HL-60 (cell line): ENCODE results near the gene TDRD9.
A peak's percentile ranks its signal among the peaks of the same experiment; 100 is the strongest.

ENCODE experiments used
- DNase-seq, 2 experiments: peaks; one replicate each; pipeline ENCODE4 v3.0.0-alpha.2; 2010 to 2020; ENCODE audit warnings: low read depth in 1 of 2, low spot score in 1 of 2
- H3K27ac ChIP-seq: fragments of 250-450 bp; sonication (Bioruptor Pico); replicated peaks from 2 replicates; pipeline ENCODE4 v1.5.1; 2020; ENCODE audit warnings: mild to moderate bottlenecking, moderate library complexity
- H3K27me3 ChIP-seq: fragments of 250-450 bp; sonication (Bioruptor Pico); 2 replicates; pipeline ENCODE4 v1.5.1; 2021; ENCODE audit warnings: mild to moderate bottlenecking, moderate library complexity; ENCODE audit not compliant: insufficient read depth, poor library complexity, severe bottlenecking
- H3K4me3 ChIP-seq: replicated peaks from 2 replicates; pipeline ENCODE4 v1.5.1; 2011; ENCODE audit warnings: mild to moderate bottlenecking, control low read depth, low read length; ENCODE audit not compliant: insufficient read depth
- GABPA ChIP-seq: IDR thresholded peaks from 2 replicates; pipeline ENCODE4 v1.6.1; 2012; ENCODE audit warnings: low read depth
- POLR2AphosphoS5 ChIP-seq: IDR thresholded peaks from 2 replicates; pipeline ENCODE4 v1.6.1; 2012; ENCODE audit warnings: low read depth
- SPI1 ChIP-seq: IDR thresholded peaks from 2 replicates; pipeline ENCODE4 v1.6.1; 2012; ENCODE audit warnings: low read depth, mild to moderate bottlenecking, borderline replicate concordance
- TF ChIP-seq, protein P1 (sequence below): IDR thresholded peaks from 2 replicates; pipeline ENCODE4 v1.6.1; 2012; ENCODE audit warnings: low read depth; ENCODE audit not compliant: insufficient replicate concordance
- TF ChIP-seq, protein P2 (sequence below): IDR thresholded peaks from one replicate; pipeline ENCODE4 v1.5.1; 2011; ENCODE audit warnings: low read length, control low read depth, inconsistent platforms; ENCODE audit not compliant: insufficient read depth

Gene TDRD9

GRCh38 chr14:103880348-103881267 lies 47.6 kb upstream of the TDRD9 start:
- peak in 1 of 2 experiments; percentile 75 for DNase-seq
- H3K4me3 ChIP-seq, result 0 out of 2 replicates have a peak overlapping the region, but pooled peaks have one; percentile 7
- H3K27me3 ChIP-seq, result peaks cover 28% of the 10 kb centered on the region
- H3K27ac ChIP-seq, result no peak overlapping the region
- TF ChIP-seq, protein P1, sequence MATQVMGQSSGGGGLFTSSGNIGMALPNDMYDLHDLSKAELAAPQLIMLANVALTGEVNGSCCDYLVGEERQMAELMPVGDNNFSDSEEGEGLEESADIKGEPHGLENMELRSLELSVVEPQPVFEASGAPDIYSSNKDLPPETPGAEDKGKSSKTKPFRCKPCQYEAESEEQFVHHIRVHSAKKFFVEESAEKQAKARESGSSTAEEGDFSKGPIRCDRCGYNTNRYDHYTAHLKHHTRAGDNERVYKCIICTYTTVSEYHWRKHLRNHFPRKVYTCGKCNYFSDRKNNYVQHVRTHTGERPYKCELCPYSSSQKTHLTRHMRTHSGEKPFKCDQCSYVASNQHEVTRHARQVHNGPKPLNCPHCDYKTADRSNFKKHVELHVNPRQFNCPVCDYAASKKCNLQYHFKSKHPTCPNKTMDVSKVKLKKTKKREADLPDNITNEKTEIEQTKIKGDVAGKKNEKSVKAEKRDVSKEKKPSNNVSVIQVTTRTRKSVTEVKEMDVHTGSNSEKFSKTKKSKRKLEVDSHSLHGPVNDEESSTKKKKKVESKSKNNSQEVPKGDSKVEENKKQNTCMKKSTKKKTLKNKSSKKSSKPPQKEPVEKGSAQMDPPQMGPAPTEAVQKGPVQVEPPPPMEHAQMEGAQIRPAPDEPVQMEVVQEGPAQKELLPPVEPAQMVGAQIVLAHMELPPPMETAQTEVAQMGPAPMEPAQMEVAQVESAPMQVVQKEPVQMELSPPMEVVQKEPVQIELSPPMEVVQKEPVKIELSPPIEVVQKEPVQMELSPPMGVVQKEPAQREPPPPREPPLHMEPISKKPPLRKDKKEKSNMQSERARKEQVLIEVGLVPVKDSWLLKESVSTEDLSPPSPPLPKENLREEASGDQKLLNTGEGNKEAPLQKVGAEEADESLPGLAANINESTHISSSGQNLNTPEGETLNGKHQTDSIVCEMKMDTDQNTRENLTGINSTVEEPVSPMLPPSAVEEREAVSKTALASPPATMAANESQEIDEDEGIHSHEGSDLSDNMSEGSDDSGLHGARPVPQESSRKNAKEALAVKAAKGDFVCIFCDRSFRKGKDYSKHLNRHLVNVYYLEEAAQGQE, result no peak
- TF ChIP-seq SPI1 (no peak), GABPA (no peak), POLR2AphosphoS5 (no peak)
- TF ChIP-seq, protein P2, sequence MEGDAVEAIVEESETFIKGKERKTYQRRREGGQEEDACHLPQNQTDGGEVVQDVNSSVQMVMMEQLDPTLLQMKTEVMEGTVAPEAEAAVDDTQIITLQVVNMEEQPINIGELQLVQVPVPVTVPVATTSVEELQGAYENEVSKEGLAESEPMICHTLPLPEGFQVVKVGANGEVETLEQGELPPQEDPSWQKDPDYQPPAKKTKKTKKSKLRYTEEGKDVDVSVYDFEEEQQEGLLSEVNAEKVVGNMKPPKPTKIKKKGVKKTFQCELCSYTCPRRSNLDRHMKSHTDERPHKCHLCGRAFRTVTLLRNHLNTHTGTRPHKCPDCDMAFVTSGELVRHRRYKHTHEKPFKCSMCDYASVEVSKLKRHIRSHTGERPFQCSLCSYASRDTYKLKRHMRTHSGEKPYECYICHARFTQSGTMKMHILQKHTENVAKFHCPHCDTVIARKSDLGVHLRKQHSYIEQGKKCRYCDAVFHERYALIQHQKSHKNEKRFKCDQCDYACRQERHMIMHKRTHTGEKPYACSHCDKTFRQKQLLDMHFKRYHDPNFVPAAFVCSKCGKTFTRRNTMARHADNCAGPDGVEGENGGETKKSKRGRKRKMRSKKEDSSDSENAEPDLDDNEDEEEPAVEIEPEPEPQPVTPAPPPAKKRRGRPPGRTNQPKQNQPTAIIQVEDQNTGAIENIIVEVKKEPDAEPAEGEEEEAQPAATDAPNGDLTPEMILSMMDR, result no peak

DNA sequence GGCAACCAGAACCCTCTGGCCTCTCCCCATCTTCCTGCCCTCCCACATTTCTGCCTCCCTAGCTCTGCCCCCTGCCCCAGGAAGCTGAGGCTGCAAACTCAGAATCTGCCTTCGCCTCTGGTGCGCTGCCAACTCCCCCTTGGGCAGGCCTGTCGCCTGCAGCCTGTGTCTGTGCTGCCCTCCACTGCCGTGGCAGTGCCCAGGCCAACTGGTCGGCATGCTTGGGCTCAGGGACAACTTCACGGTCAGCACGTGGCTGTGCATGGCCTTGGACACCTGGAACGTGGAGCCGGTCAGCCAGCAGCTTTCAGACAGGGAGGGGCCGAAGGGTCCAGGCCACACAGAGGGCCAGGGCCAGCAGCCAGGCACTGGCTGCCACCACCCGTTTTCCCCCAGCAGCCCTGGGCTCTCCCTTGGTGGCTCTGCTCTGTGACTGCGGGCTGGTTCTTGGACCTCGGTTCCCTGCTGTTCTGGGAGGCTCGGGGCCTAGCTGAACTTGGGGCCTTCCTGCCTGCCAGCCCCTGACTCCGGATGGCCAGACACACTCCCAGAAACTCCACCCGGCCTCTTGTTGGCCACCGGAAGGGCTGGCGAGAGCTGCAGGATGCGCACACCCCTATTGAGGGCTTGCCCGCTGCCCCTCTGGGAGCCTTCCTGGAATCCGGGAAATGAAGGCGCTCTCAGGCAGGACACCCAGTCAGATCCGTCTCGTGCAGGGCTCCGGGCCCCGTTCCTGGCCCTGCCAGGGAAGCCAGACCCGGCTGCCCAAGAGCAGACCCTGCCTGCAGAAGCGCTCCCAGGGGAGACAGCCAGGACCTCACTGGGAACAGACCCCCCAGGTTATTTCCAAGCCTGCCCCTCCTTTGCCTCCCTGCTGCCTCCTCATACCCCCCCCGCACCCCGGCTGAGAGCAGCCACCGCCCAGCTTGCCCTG lies 46.7 kb upstream of the TDRD9 start:
- H3K27ac ChIP-seq, result no peak overlapping the region

More for the DNA sequence above, 46.7 kb upstream of the TDRD9 start:
- H3K4me3 ChIP-seq, result no peak overlapping the region
- DNase-seq, result no peak
- H3K27me3 ChIP-seq, result peaks cover 28% of the 10 kb centered on the region
- TF ChIP-seq GABPA (no peak), POLR2AphosphoS5 (no peak), SPI1 (no peak)
- TF ChIP-seq, protein P2, result no peak
- TF ChIP-seq, protein P1, result no peak
